Measurements from ENCODE around the gene GOLGA6L4. TPM values are rescaled to one million over a fixed set of nuclear protein-coding genes. Genes with fewer than 3 reads are reported as not detected.
"Not testable (repeated sequence)": the region's sequence is repeated elsewhere in the genome, so short reads cannot be mapped to it uniquely, and the experiment has no call there.

Gene GOLGA6L4, protein sequence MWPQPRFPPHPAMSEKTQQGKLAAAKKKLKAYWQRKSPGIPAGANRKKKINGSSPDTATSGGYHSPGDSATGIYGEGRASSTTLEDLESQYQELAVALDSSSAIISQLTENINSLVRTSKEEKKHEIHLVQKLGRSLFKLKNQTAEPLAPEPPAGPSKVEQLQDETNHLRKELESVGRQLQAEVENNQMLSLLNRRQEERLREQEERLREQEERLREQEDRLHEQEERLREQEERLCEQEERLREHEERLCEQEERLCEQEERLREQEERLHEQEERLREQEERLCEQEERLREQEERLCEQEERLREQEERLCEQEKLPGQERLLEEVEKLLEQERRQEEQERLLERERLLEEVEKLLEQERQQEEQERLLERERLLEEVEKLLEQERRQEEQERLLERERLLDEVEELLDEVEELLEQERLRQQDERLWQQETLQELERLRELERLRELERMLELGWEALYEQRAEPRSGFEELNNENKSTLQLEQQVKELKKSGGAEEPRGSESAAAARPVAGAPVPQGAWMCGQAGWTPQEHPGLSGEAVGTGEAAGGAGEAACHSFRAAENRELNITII
- 10 to 100 TPM in 2 of 7 donors, 1 to 10 TPM in 5; 3.6 to 12.2 (median 8.0) TPM for total RNA-seq
- polyA plus RNA-seq, result 1 to 10 TPM; 4.2 to 8.7 TPM
- long read RNA-seq, donor 1, partial matches to known transcripts, result 0 of 1 reads
- long read RNA-seq, donor 1, other reads (novel, unspliced or antisense), result 1 of 1 reads
- long read RNA-seq, donor 2, result 0 reads
- long read RNA-seq, donor 3, result 0 reads

DNA sequence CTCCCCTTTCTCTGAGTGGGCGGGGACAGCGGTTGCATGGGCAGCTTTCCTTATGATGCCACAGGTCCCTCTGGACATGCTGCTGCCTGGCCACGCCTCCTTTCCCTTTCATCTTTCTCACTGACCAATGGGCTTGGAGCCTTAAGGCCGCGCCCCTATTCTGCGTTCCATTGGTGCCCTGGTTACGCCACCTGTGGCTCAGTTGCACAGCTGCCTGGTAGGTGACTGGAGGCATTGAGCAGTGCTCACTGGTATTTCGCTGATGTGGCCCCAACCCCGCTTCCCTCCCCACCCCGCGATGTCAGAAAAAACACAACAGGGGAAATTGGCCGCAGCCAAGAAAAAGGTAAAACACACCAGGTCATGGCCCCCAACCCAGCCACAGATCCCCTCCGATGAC lies at the start of gene GOLGA6L4:
Gene GOLGA6L4 (plus strand): TSS at position 201 of the 400 bp plus-strand sequence. CDS start 62 bp downstream, at position 263.
- H3K27ac ChIP-seq; intact Hi-C loops (cut with DNase I); H3K9me3 ChIP-seq; H3K27me3 ChIP-seq; H3K4me1 ChIP-seq (ENCODE audit: insufficient read depth); DNase-seq; H3K4me3 ChIP-seq; H3K36me3 ChIP-seq: not testable (repeated sequence)
- WGBS, 3 donors, result 94% methylated on average over 10 of the region's 13 CpGs; no CpG with 5 or more reads in 2 of the 3 donors

DNA sequence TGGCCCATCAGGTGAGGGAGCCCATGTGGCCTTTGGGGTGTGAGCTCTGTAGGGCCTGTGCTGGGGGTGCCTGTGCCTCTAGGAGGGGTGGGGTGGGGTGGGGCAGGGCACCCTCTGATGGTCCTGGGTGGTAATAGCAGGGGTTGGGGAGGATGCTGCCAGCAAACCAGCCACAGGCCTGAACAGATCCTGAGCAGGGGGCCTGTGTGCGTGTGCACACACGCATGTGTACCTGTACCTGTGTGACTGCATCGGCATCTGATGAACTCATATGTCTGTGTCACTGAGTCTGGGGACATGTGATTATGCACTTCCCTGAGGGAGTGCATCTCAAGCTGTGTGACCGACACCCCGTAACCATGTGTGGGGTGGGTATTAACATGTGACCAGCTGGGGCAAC lies 42.6 kb upstream of the GOLGA6L4 start:
- WGBS, 3 donors, result no CpG with 5 or more reads among the region's 5 CpGs
- H3K27ac ChIP-seq; intact Hi-C loops (cut with DNase I); DNase-seq; H3K9me3 ChIP-seq; H3K4me3 ChIP-seq; H3K36me3 ChIP-seq; H3K4me1 ChIP-seq (ENCODE audit: insufficient read depth); H3K27me3 ChIP-seq: not testable (repeated sequence)

DNA sequence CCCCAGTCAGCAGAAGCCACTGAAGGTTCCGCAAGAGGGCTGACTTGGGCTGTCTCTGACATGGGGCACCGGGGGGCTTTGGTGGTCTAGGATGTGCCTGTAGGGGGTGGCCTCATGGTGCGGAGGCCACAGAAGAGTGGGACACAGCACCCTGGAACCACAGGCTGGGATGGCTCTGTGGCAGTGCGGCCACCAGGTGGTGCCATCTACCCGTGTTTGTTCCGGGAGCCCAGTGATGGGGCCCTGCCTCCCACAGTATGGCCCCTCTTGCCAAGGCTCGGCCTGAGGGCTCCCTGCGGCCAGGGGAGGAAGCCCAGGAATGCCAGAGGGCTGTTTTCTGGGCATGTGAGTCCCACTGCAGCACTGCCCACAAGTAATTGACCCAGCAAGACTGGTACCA lies 40.0 kb upstream of the GOLGA6L4 start:
- intact Hi-C loops (cut with DNase I); H3K4me3 ChIP-seq; H3K27me3 ChIP-seq; H3K4me1 ChIP-seq (ENCODE audit: insufficient read depth); H3K9me3 ChIP-seq; DNase-seq; H3K27ac ChIP-seq; H3K36me3 ChIP-seq: not testable (repeated sequence)
- no CpG with 5 or more reads among the region's 8 CpGs for WGBS, 3 donors

DNA sequence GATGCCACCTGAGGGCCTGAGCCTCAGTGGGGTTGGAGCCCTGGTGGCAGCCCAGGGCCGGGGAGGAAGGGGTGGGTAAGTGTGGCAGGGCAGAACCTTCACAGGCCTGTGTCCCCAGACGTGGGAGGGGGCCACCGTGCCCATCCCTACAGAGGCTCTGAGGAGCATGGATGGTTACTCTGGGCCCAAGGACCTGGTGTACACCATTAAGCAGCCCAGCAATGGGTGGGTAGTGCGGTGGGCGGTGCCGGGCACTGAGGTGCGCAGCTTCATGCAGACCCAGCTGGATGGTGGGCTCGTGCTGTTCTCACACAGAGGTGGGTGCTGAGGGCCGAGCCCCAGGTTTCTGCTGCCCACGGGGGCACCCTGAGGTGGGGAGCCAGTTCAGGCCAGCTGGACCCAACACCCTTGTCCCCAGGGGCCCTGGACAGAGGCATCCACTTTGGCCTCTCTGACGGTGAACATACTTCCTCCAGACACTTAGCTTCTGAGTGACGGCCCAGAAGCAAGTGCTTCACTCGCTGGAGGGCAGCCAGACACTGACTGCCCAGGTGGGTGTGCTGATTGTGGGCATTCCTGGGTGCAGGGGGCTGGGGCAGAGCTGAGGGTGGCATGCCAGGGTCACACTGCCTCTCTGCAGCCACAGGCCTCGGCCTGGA lies 38.9 kb upstream of the GOLGA6L4 start:
- H3K9me3 ChIP-seq; H3K36me3 ChIP-seq; DNase-seq; H3K27me3 ChIP-seq; H3K4me1 ChIP-seq (ENCODE audit: insufficient read depth); H3K4me3 ChIP-seq; intact Hi-C loops (cut with DNase I); H3K27ac ChIP-seq: not testable (repeated sequence)
- no CpG with 5 or more reads among the region's 14 CpGs for WGBS, 3 donors

DNA sequence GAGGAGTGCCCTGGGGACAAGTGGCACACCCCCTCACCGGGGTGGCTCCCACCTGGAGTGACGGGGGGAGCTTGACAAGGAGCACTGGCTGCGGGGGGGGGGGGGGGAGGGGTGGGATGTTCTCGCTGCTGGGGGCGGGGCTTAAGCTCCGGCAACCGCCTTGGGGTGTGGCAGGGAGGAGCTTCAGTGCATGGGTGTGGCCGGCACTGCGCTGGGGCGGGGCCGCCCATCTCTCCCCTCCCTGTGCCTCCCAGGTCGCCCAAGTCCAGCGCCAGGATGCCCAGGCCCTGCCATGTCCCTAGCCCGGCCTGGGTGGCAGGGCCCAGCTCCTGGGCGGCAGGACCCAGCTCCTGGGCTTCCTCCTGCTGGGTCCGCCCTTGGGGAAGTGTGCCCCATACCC lies 35.7 kb upstream of the GOLGA6L4 start:
- WGBS, 3 donors, result 71% methylated on average over 9 of the region's 16 CpGs; no CpG with 5 or more reads in 2 of the 3 donors
- H3K27ac ChIP-seq; H3K9me3 ChIP-seq; intact Hi-C loops (cut with DNase I); H3K27me3 ChIP-seq; H3K4me1 ChIP-seq (ENCODE audit: insufficient read depth); H3K36me3 ChIP-seq; H3K4me3 ChIP-seq: not testable (repeated sequence)
- peak in 1 of 5 donors; percentile 5 for DNase-seq

DNA sequence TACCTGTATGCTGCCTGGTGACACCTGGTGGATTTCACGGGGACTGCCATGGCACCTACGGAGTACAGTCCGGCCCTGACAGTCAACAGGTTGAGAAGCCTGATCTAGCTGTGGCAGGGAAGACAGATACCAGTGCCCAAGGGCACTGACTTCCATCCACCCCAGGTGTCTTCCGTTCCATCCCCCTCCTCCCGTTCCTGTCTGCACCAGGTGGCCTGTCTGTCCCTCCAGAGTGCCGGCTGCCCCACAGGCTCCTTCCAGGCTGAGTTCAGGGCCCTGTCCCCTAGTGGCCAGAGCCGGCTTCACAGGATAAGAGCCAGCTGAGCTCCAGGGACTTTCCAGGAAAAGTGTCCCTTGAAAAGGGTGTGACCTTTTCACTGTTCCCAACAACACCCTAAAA lies 10.9 kb downstream of the GOLGA6L4 start:
- H3K4me1 ChIP-seq (ENCODE audit: insufficient read depth); H3K27ac ChIP-seq; H3K36me3 ChIP-seq; intact Hi-C loops (cut with DNase I); H3K4me3 ChIP-seq; H3K27me3 ChIP-seq; H3K9me3 ChIP-seq: not testable (repeated sequence)
- peak in 1 of 5 donors; percentile 14 for DNase-seq
- 29 to 30% methylated on average over 3 to 4 of the region's 7 CpGs; no CpG with 5 or more reads in 1 of the 3 donors for whole genome bisulfite sequencing, 3 donors

Small RNA genes within 50 kb of the gene (small RNA-seq; reads per million reads assigned to genes)
- not detected for gene RN7SL331P
- gene UBE2Q2P8, result not detected

All from ovary (tissue), 10 donors.